Neuronal stem cell (in vitro differentiated cells): Measurements from ENCODE around the gene TP53TG3F. TPM values are rescaled to one million over a fixed set of nuclear protein-coding genes. Genes with fewer than 3 reads are reported as not detected.
"Not testable (repeated sequence)": the region's sequence is repeated elsewhere in the genome, so short reads cannot be mapped to it uniquely, and the experiment has no call there.

Experiments
- DNase-seq: peaks from one replicate; pipeline ENCODE4 v3.0.0-alpha.2; 2013; ENCODE audit warnings: low spot score
- H2AFZ ChIP-seq: one replicate; pipeline ENCODE4 v1.6.1; 2013; ENCODE audit warnings: mild to moderate bottlenecking, low read length, inconsistent platforms
- H2AK5ac ChIP-seq: 2 replicates; pipeline ENCODE4 v1.6.1; 2013; ENCODE audit warnings: low read depth, mild to moderate bottlenecking, inconsistent platforms, low read length, moderate library complexity, mixed read lengths
- H2BK120ac ChIP-seq: 2 replicates; pipeline ENCODE4 v1.6.1; 2013; ENCODE audit warnings: low read depth, mild to moderate bottlenecking, inconsistent platforms, low read length, moderate library complexity, mixed read lengths
- H2BK12ac ChIP-seq: one replicate; pipeline ENCODE4 v1.6.1; 2013; ENCODE audit warnings: low read length, inconsistent platforms
- H2BK15ac ChIP-seq: 2 replicates; pipeline ENCODE4 v1.6.1; 2013; ENCODE audit warnings: mild to moderate bottlenecking, low read length, inconsistent platforms, mixed read lengths
- H2BK5ac ChIP-seq: one replicate; pipeline ENCODE4 v1.6.1; 2013; ENCODE audit warnings: inconsistent platforms, mild to moderate bottlenecking, low read length, moderate library complexity
- H3K14ac ChIP-seq: one replicate; pipeline ENCODE4 v1.6.1; 2013; ENCODE audit warnings: low read length, inconsistent platforms
- H3K18ac ChIP-seq: 2 replicates; pipeline ENCODE4 v1.6.1; 2013; ENCODE audit warnings: low read length, inconsistent platforms
- H3K23ac ChIP-seq: 2 replicates; pipeline ENCODE4 v1.6.1; 2013; ENCODE audit warnings: low read depth, mild to moderate bottlenecking, mixed read lengths, low read length, inconsistent platforms; ENCODE audit not compliant: poor library complexity
- H3K27ac ChIP-seq: replicated peaks from 3 replicates; pipeline ENCODE4 v1.5.1; 2013; ENCODE audit warnings: low read length, inconsistent platforms
- H3K27me3 ChIP-seq, 3 experiments: 2 replicates each; pipeline ENCODE4 v1.6.1; 2013; ENCODE audit warnings: low read length in 3 of 3, mild to moderate bottlenecking in 2 of 3, inconsistent platforms in 1 of 3, low read depth in 1 of 3, mixed read lengths in 1 of 3, moderate library complexity in 1 of 3; ENCODE audit not compliant: control insufficient read depth in 3 of 3, insufficient read depth in 3 of 3
- H3K36me3 ChIP-seq, 2 donors: replicated peaks in 1 of 2; 2 replicates each; pipeline ENCODE4 v1.6.1; 2013; ENCODE audit warnings: low read length in 2 of 2; ENCODE audit not compliant: control insufficient read depth in 2 of 2, insufficient read depth in 2 of 2
- H3K4ac ChIP-seq: 2 replicates; pipeline ENCODE4 v1.6.1; 2013; ENCODE audit warnings: inconsistent platforms, mild to moderate bottlenecking, low read length, moderate library complexity
- H3K4me1 ChIP-seq, 2 donors: 1 replicate in 1 of 2; 2 replicates in 1 of 2; pipeline ENCODE4 v1.6.1; 2013; ENCODE audit warnings: low read length in 2 of 2, low read depth in 1 of 2; ENCODE audit not compliant: control insufficient read depth in 2 of 2, insufficient read depth in 1 of 2
- H3K4me2 ChIP-seq: one replicate; pipeline ENCODE4 v1.6.1; 2013; ENCODE audit warnings: mild to moderate bottlenecking, low read length, inconsistent platforms; ENCODE audit not compliant: insufficient read depth, poor library complexity, severe bottlenecking
- H3K4me3 ChIP-seq, 2 donors: 2 replicates each; pipeline ENCODE4 v1.5.1; 2013; ENCODE audit warnings: low read length in 2 of 2, mild to moderate bottlenecking in 2 of 2, inconsistent platforms in 1 of 2, moderate library complexity in 1 of 2
- H3K79me1 ChIP-seq: one replicate; pipeline ENCODE4 v1.6.1; 2013; ENCODE audit warnings: low read depth, mild to moderate bottlenecking, inconsistent platforms, low read length, moderate library complexity
- H3K9ac ChIP-seq: one replicate; pipeline ENCODE4 v1.6.1; 2013; ENCODE audit warnings: mild to moderate bottlenecking, low read depth, low read length, inconsistent platforms; ENCODE audit not compliant: poor library complexity
- H3K9me3 ChIP-seq, 2 donors: replicated peaks in 1 of 2; 2 replicates each; pipeline versions ENCODE3 to v1.6.1; 2013; ENCODE audit warnings: low read length in 2 of 2, mild to moderate bottlenecking in 2 of 2, inconsistent platforms in 1 of 2, low read depth in 1 of 2, mixed read lengths in 1 of 2, moderate library complexity in 1 of 2; ENCODE audit not compliant: control insufficient read depth in 2 of 2, insufficient read depth in 1 of 2
- H4K8ac ChIP-seq: one replicate; pipeline ENCODE4 v1.6.1; 2013; ENCODE audit warnings: low read depth, mild to moderate bottlenecking, inconsistent platforms, low read length, moderate library complexity
- H4K91ac ChIP-seq: one replicate; pipeline ENCODE4 v1.6.1; 2013; ENCODE audit warnings: low read length, low read depth, mild to moderate bottlenecking, inconsistent platforms; ENCODE audit not compliant: poor library complexity
- WGBS, 2 donors: extraction: QIAGEN DNeasy Blood & Tissue Kit; methylation state at CpG; one replicate each; pipeline ENCODE4 v1.1.7; 2013; ENCODE audit warnings: missing lambda C conversion rate in 2 of 2, mixed read lengths in 1 of 2; ENCODE audit not compliant: insufficient read length in 2 of 2, insufficient replicate concordance in 1 of 2; ENCODE audit errors: extremely low coverage in 2 of 2; 5-methylcytosine and 5-hydroxymethylcytosine counted together
- small RNA-seq: library from polyadenylated mRNA; stranded (forward); fragments of <200 nt; extraction: miRNeasy Mini kit (QIAGEN cat#:217004); gene quantifications from one replicate; pipeline ENCODE3, GENCODE V24; 2013; ENCODE audit not compliant: insufficient read depth

TP53TG3F gene

GRCh38 chr16:33509906-33510305 lies 50.5 kb downstream of the TP53TG3F start:
- H2BK12ac ChIP-seq, H3K9ac ChIP-seq, H3K79me1 ChIP-seq, H3K14ac ChIP-seq, H3K9me3 ChIP-seq, H2BK15ac ChIP-seq, H3K23ac ChIP-seq, H3K27ac ChIP-seq, H2AFZ ChIP-seq, H4K8ac ChIP-seq, H2BK120ac ChIP-seq, H3K27me3 ChIP-seq, H3K18ac ChIP-seq, H2BK5ac ChIP-seq, H4K91ac ChIP-seq, H3K36me3 ChIP-seq, H3K4me2 ChIP-seq, H3K4ac ChIP-seq, DNase-seq, H3K4me3 ChIP-seq, H2AK5ac ChIP-seq, H3K4me1 ChIP-seq: not testable (repeated sequence)
- no CpG with 5 or more reads among the region's 10 CpGs for WGBS, 2 donors

Small RNA genes within 50 kb of the gene (small RNA-seq; reads per million reads assigned to genes)
- not detected for gene AC136944.5
- not detected for gene AC136944.6
